Karpas-422 (cell line): Measurements from ENCODE around the gene OR4D5. TPM values are rescaled to one million over a fixed set of nuclear protein-coding genes. Genes with fewer than 3 reads are reported as not detected.

Experiments
- DNase-seq: peaks from one replicate; pipeline ENCODE4 v3.0.0-alpha.2; 2015
- H2AFZ ChIP-seq: fragments of 200-600 bp; sonication (generic); 2 replicates; pipeline ENCODE4 v1.6.1; 2014; ENCODE audit warnings: antibody characterized with exemption, low read length, mixed read lengths
- H3K27ac ChIP-seq: fragments of 200-600 bp; sonication (generic); 2 replicates; pipeline ENCODE4 v1.5.1; 2014; ENCODE audit warnings: mild to moderate bottlenecking, low read length, moderate library complexity
- H3K27me3 ChIP-seq: fragments of 200-600 bp; sonication (generic); 2 replicates; pipeline ENCODE4 v1.6.1; 2014; ENCODE audit warnings: low read length, mixed read lengths
- H3K36me3 ChIP-seq: fragments of 200-600 bp; sonication (generic); 2 replicates; pipeline ENCODE4 v1.6.1; 2014; ENCODE audit warnings: low read length, mixed read lengths; ENCODE audit not compliant: insufficient read depth
- H3K4me1 ChIP-seq: fragments of 200-600 bp; sonication (generic); 2 replicates; pipeline ENCODE4 v1.6.1; 2014; ENCODE audit warnings: mild to moderate bottlenecking, low read length, mixed read lengths
- H3K4me2 ChIP-seq: fragments of 200-600 bp; sonication (generic); 2 replicates; pipeline ENCODE4 v1.6.1; 2014; ENCODE audit warnings: low read length, low read depth, mild to moderate bottlenecking; ENCODE audit not compliant: poor library complexity, severe bottlenecking
- H3K4me3 ChIP-seq: fragments of 200-600 bp; sonication (generic); 2 replicates; pipeline ENCODE4 v1.5.1; 2014; ENCODE audit warnings: mild to moderate bottlenecking, antibody characterized with exemption, low read length, mixed read lengths
- H3K79me2 ChIP-seq: fragments of 200-600 bp; sonication (generic); 2 replicates; pipeline ENCODE4 v1.6.1; 2014; ENCODE audit warnings: mild to moderate bottlenecking, low read length, mixed read lengths
- H3K9ac ChIP-seq: fragments of 200-600 bp; sonication (generic); 2 replicates; pipeline ENCODE4 v1.6.0; 2014; ENCODE audit warnings: low read length
- H3K9me2 ChIP-seq: fragments of 200-600 bp; sonication (generic), shearing (Covaris generic); replicated peaks from 2 replicates; pipeline ENCODE4 v1.6.0; 2014; ENCODE audit warnings: mild to moderate bottlenecking, low read length, moderate library complexity; ENCODE audit not compliant: insufficient read depth
- H3K9me3 ChIP-seq: fragments of 300-700, 200-600 bp; sonication (generic); 2 replicates; pipeline ENCODE4 v1.6.1; 2014; ENCODE audit warnings: low read length, mixed read lengths
- H4K20me1 ChIP-seq: fragments of 200-600 bp; sonication (generic); 2 replicates; pipeline ENCODE4 v1.6.1; 2014; ENCODE audit warnings: mild to moderate bottlenecking, antibody characterized with exemption, low read length, low read depth; ENCODE audit not compliant: insufficient read depth
- total RNA-seq: library from RNA; depleted of rRNA; stranded (reverse); fragments of >200 nt; shearing (Covaris generic); gene quantifications from 2 replicates; pipeline ENCODE4 v1.2.3, GENCODE V29; 2014; ENCODE audit warnings: low replicate concordance

The OR4D5 gene
- total RNA-seq, 1 experiment from 2014 or later, result not detected

DNA sequence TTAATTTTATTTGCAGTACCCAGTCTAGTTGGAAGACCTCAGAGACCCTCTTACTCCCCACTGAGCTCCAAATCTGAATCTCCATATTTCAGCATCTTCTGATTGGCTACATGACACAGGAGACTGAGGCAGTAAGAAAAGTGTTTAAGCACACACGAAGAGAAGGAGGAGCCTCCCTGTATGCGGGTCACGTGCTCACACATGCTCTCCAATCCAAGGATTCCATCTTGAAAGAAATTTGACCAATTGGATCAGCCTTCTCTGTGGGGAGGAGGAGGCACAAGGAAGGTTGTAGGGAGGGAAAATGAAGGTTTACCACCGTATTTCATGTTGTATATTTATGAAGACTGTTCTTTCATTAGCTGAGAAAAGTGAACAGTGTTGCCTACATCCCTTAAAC, 3.0 kb downstream of the OR4D5 start:
- no peak overlapping the region for H3K27ac ChIP-seq
- no peaks in the 10 kb centered on the region for H3K9me2 ChIP-seq
- H3K4me3 ChIP-seq, result no peak overlapping the region
- H4K20me1 ChIP-seq, result no peaks in the 10 kb centered on the region
- no peak overlapping the region for H3K4me2 ChIP-seq
- no peaks in the 10 kb centered on the region for H3K27me3 ChIP-seq
- DNase-seq, result no peak
- no peaks in the 10 kb centered on the region for H3K9me3 ChIP-seq
- no peaks in the 10 kb centered on the region for H3K4me1 ChIP-seq
- no peak overlapping the region for H2AFZ ChIP-seq
- no peaks in the 10 kb centered on the region for H3K79me2 ChIP-seq
- H3K36me3 ChIP-seq, result no peaks in the 10 kb centered on the region
- no peak overlapping the region for H3K9ac ChIP-seq

DNA sequence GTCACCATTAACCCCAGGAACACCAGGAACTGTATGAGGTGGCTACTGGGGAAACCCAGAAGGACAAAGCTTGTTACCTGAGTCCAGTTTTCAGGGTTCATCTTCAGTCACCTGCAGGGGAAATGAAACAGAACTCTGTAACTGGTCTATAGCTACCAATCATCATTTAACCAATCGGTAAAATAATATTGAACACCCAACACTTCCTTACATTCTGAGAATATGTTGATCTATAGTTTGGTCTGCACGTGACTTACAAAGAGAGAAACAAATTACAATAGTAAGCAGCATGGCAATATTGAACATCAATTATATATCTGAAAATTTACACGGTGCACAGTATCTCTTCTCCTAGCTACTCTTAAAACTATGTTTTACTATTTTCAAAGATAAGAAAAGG, 4.3 kb downstream of the OR4D5 start, which contains the start of gene OR6T1:
TSS of gene OR6T1 (minus strand) at position 101 of the 400 bp plus-strand sequence. CDS start at position 101, 0 bp downstream.
- no peaks in the 10 kb centered on the region for H3K9me2 ChIP-seq
- H4K20me1 ChIP-seq, result no peaks in the 10 kb centered on the region
- H3K79me2 ChIP-seq, result no peaks in the 10 kb centered on the region
- H3K4me3 ChIP-seq, result no peak within 1 kb of the TSS
- H3K9me3 ChIP-seq, result no peaks in the 10 kb centered on the region
- H3K27me3 ChIP-seq, result no peaks in the 10 kb centered on the region
- H2AFZ ChIP-seq, result no peak within 1 kb of the TSS
- no peak within 1 kb of the TSS for H3K27ac ChIP-seq
- no peak for DNase-seq
- H3K36me3 ChIP-seq, result no peaks in the 10 kb centered on the region
- H3K4me1 ChIP-seq, result no peaks in the 10 kb centered on the region
- no peak within 1 kb of the TSS for H3K9ac ChIP-seq
- H3K4me2 ChIP-seq, result no peak within 1 kb of the TSS

DNA sequence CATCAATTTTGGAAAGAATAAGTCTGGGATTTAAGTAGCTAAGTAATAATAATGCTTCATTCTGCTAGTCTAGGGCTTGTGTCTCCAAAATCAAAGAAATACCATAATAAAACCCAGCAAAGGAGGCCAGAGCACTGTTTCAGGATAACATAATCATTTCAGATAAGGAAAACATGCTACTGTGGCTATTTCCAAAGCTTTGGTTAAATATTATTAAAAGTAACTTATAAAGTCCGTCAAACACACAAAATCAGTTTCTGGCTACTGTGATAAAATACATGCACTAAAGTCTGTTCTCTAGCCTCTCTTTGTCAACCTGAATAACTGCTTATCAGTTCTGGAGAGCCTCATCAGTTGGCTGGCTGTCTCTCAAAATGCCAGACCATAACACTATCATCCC, 5.7 kb downstream of the OR4D5 start:
- no peak for DNase-seq
- no peaks in the 10 kb centered on the region for H3K36me3 ChIP-seq
- H3K9ac ChIP-seq, result no peak overlapping the region
- no peaks in the 10 kb centered on the region for H3K4me1 ChIP-seq
- no peak overlapping the region for H2AFZ ChIP-seq
- no peaks in the 10 kb centered on the region for H3K79me2 ChIP-seq
- H3K4me3 ChIP-seq, result no peak overlapping the region
- H3K9me3 ChIP-seq, result no peaks in the 10 kb centered on the region
- H3K4me2 ChIP-seq, result no peak overlapping the region
- no peaks in the 10 kb centered on the region for H4K20me1 ChIP-seq
- H3K27me3 ChIP-seq, result no peaks in the 10 kb centered on the region
- H3K9me2 ChIP-seq, result no peaks in the 10 kb centered on the region
- H3K27ac ChIP-seq, result no peak overlapping the region

GRCh38 chr11:123956752-123957151, 17.3 kb downstream of the OR4D5 start:
- Histone ChIP-seq H3K79me2 (no peaks in the 10 kb centered on the region), H3K36me3 (no peaks in the 10 kb centered on the region), H3K9ac (no peak overlapping the region), H3K27me3 (no peaks in the 10 kb centered on the region), H4K20me1 (no peaks in the 10 kb centered on the region), H2AFZ (no peak overlapping the region), H3K4me2 (no peak overlapping the region), H3K9me2 (no peaks in the 10 kb centered on the region), H3K9me3 (no peaks in the 10 kb centered on the region), H3K27ac (no peak overlapping the region), H3K4me3 (no peak overlapping the region), H3K4me1 (no peaks in the 10 kb centered on the region)
- no peak for DNase-seq

DNA sequence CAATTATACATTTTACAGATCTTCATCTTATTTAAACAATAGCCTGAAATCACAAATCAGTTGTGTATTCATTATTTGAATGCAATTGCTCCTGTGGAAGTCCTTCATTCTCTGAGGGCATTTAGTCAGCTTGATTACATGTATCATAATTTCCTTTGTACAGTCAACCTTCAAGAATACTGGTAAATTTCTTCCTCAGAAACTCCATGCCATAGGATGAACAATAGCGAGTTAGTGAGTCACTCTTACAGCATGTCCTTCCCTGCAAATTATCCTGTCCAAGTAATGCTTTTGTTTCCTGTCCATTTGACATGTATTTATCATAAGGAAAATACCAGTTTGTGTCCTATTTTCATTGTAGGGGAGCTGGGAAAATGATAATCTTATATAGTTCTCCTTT, 34.4 kb downstream of the OR4D5 start:
- Histone ChIP-seq H3K9me2 (no peaks in the 10 kb centered on the region), H3K9ac (no peak overlapping the region), H3K9me3 (no peaks in the 10 kb centered on the region), H3K27me3 (no peaks in the 10 kb centered on the region), H4K20me1 (no peaks in the 10 kb centered on the region), H2AFZ (no peak overlapping the region), H3K79me2 (no peaks in the 10 kb centered on the region), H3K4me3 (no peak overlapping the region), H3K36me3 (no peaks in the 10 kb centered on the region), H3K27ac (no peak overlapping the region), H3K4me2 (no peak overlapping the region), H3K4me1 (no peaks in the 10 kb centered on the region)
- no peak for DNase-seq

GRCh38 chr11:123976770-123977560, 37.5 kb downstream of the OR4D5 start:
- no peak overlapping the region for H2AFZ ChIP-seq
- no peaks in the 10 kb centered on the region for H3K9me2 ChIP-seq
- H3K4me1 ChIP-seq, result no peaks in the 10 kb centered on the region
- H3K4me2 ChIP-seq, result no peak overlapping the region
- no peak overlapping the region for H3K4me3 ChIP-seq
- no peaks in the 10 kb centered on the region for H3K9me3 ChIP-seq
- H4K20me1 ChIP-seq, result no peaks in the 10 kb centered on the region
- no peaks in the 10 kb centered on the region for H3K79me2 ChIP-seq
- no peaks in the 10 kb centered on the region for H3K36me3 ChIP-seq
- no peak overlapping the region for H3K27ac ChIP-seq
- H3K9ac ChIP-seq, result no peak overlapping the region
- no peak for DNase-seq
- H3K27me3 ChIP-seq, result no peaks in the 10 kb centered on the region

GRCh38 chr11:123977731-123978347, 38.4 kb downstream of the OR4D5 start, which contains the start of gene OR10S1:
Gene OR10S1, minus strand, starts transcription at chr11:123977781. Its CDS starts 117 bp downstream, at chr11:123977664.
- no peak within 1 kb of the TSS for H2AFZ ChIP-seq
- no peak within 1 kb of the TSS for H3K27ac ChIP-seq
- no peaks in the 10 kb centered on the region for H3K4me1 ChIP-seq
- no peaks in the 10 kb centered on the region for H3K36me3 ChIP-seq
- no peak within 1 kb of the TSS for H3K4me3 ChIP-seq
- no peaks in the 10 kb centered on the region for H3K27me3 ChIP-seq
- no peak for DNase-seq
- H3K9me2 ChIP-seq, result no peaks in the 10 kb centered on the region
- no peaks in the 10 kb centered on the region for H3K9me3 ChIP-seq
- no peaks in the 10 kb centered on the region for H3K79me2 ChIP-seq
- H4K20me1 ChIP-seq, result no peaks in the 10 kb centered on the region
- no peak within 1 kb of the TSS for H3K4me2 ChIP-seq
- no peak within 1 kb of the TSS for H3K9ac ChIP-seq

DNA sequence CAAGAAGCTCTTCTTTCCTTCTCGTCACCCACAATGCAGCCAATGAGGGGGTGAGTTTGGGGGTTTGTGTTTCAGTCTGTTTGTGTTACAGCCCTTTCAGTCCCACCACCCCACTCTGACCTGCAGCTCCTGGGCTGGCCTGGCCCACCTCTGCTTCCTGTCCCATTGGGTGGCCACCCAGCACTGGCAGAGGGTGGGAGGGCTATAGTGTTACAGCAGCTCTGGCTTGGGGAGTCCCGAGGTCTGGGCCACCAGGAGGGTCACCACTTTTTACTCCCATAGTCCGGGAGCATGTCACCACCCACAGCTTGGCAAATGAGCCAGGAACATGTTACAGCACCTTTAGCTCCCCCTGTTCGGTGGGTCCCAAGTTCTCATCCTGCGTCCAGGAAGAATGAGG, 39.9 kb downstream of the OR4D5 start:
- Histone ChIP-seq H3K4me2 (no peak overlapping the region), H3K9me3 (no peaks in the 10 kb centered on the region), H2AFZ (no peak overlapping the region), H3K4me1 (no peaks in the 10 kb centered on the region), H3K27ac (no peak overlapping the region), H3K27me3 (no peaks in the 10 kb centered on the region), H3K9me2 (no peaks in the 10 kb centered on the region), H3K36me3 (no peaks in the 10 kb centered on the region), H3K9ac (no peak overlapping the region), H3K4me3 (no peak overlapping the region), H3K79me2 (no peaks in the 10 kb centered on the region), H4K20me1 (no peaks in the 10 kb centered on the region)
- no peak for DNase-seq
